ENCODE measurements around the gene RHBDL1. TPM values are rescaled to one million over a fixed set of nuclear protein-coding genes. Genes with fewer than 3 reads are reported as not detected.

The RHBDL1 gene
- total RNA-seq, 1 experiment from 2014 or later, result 12.7 TPM

- Histone ChIP-seq H2AFZ (ENCODE audit: low read depth, low read length, poor library complexity, severe bottlenecking) (no peak overlapping the region), H3K9ac (ENCODE audit: low read length) (peak overlapping the region; percentile 98), H3K4me3 (replicated peaks in 1 of 2; ENCODE audit: low read depth in 1 of 2, low read length in 2 of 2) (peak overlapping the region; percentile 82 to 87), H3K79me2 (ENCODE audit: insufficient read depth, low read length) (peaks cover 25% of the 10 kb centered on the region), H3K27me3 (ENCODE audit: insufficient read depth, low read length) (no peaks in the 10 kb centered on the region), H3K9me3 (ENCODE audit: control insufficient read depth in 1 of 2, insufficient read depth in 1 of 2, low read depth in 1 of 2, low read length in 2 of 2) (no peaks in the 10 kb centered on the region), H3K9me2 (ENCODE audit: insufficient read depth) (no peaks in the 10 kb centered on the region), H4K20me1 (ENCODE audit: insufficient read depth) (peaks cover 3% of the 10 kb centered on the region; the same call in 1 of the 2 replicates), H3K36me3 (ENCODE audit: control insufficient read depth in 1 of 2, insufficient read depth in 2 of 2, low read length in 2 of 2) (no peaks in the 10 kb centered on the region), H3K27ac (ENCODE audit: low read depth, low read length) (peak overlapping the region; percentile 100), H3K4me2 (ENCODE audit: low read length) (peak overlapping the region; percentile 80), H3K4me1 (ENCODE audit: control insufficient read depth in 1 of 2, insufficient read depth in 2 of 2, low read length in 2 of 2) (peaks cover 29 to 65% of the 10 kb centered on the region in 2 experiments)
- ChIA-PET POLR2A (interaction anchor here (1.0 to 1.4 kb wide), 6 partner anchors 8 to 40 kb away, joined by 3 to 7 read pairs (median 5); partner anchors contain the start of genes CIAO3 and MSLN), RAD21 (ENCODE audit: low non-redundant PET in 1 of 2, low total read pairs in 2 of 2, uncharacterized antibody in 2 of 2, unreplicated experiment in 2 of 2) (interaction anchor here in 1 of 2 experiments (1.0 to 1.1 kb wide), 2 partner anchors 65 to 68 kb away, joined by 3 read pairs; partner anchors contain the start of genes CHTF18 and RPUSD1), CTCF (interaction anchor here (0.6 to 2.6 kb wide), 10 partner anchors 8 to 328 kb away, joined by 3 to 11 read pairs (median 6); partner anchors contain the start of genes CHTF18, MSLN and RPUSD1)
- no peak for TF ChIP-seq RAD21 (IDR thresholded peaks at IDR 0.05; ENCODE audit: low read depth)
- no peak for TF ChIP-seq FOSL1 (IDR thresholded peaks at IDR 0.05; ENCODE audit: low read depth)
- no peak for TF ChIP-seq ATF3 (IDR thresholded peaks at IDR 0.05)
- no peak for TF ChIP-seq SRF (IDR thresholded peaks at IDR 0.05; ENCODE audit: low read depth)
- TF ChIP-seq CBX3 (IDR thresholded peaks at IDR 0.05; ENCODE audit: low read depth), result no peak
- no peak for TF ChIP-seq POLR2A (IDR thresholded peaks at IDR 0.05; ENCODE audit: borderline replicate concordance, extremely low read depth, insufficient read depth, insufficient read length)
- TF ChIP-seq SP1 (IDR thresholded peaks at IDR 0.05; ENCODE audit: low read depth), result no peak
- TF ChIP-seq POLR2AphosphoS5 (IDR thresholded peaks at IDR 0.05; ENCODE audit: low read depth, low read length), result 0 out of 2 replicates have a peak, but pooled peaks have one; percentile 7
- no peak for TF ChIP-seq EZH2phosphoT487 (IDR thresholded peaks at IDR 0.05; ENCODE audit: borderline replicate concordance)
- no peak for TF ChIP-seq EGR1 (IDR thresholded peaks at IDR 0.05; ENCODE audit: low read depth)
- no peak for TF ChIP-seq ZBTB33 (IDR thresholded peaks at IDR 0.05; ENCODE audit: extremely low read depth, insufficient replicate concordance, low read length)
- TF ChIP-seq ZNF274 (IDR thresholded peaks at IDR 0.05; ENCODE audit: low read depth, low read length), result no peak
- no peak for TF ChIP-seq SIN3A (IDR thresholded peaks at IDR 0.05; ENCODE audit: low read depth)
- TF ChIP-seq ELF1 (IDR thresholded peaks at IDR 0.05; ENCODE audit: borderline replicate concordance, low read depth), result no peak
- peak in 1 of 3 experiments; percentile 29; a peak in 1 of 6 replicates for TF ChIP-seq CTCF (IDR thresholded peaks at IDR 0.05 in 2 of 3, conservative IDR thresholded peaks at IDR 0.05 in 1 of 3; ENCODE audit: borderline replicate concordance in 1 of 3, insufficient read depth in 1 of 3, low read depth in 2 of 3, low read length in 2 of 3)
- no peak for TF ChIP-seq ZFX (IDR thresholded peaks at IDR 0.05)
- TF ChIP-seq JUND (IDR thresholded peaks at IDR 0.05), result no peak
- TF ChIP-seq YY1 (IDR thresholded peaks at IDR 0.05; ENCODE audit: extremely low read depth, insufficient replicate concordance, low read depth, low read length), result peak; percentile 34
- TF ChIP-seq TCF7L2 (IDR thresholded peaks at IDR 0.05; ENCODE audit: borderline replicate concordance, extremely low read depth, insufficient read depth, insufficient read length), result no peak
- BruUV-seq (replicated peaks), result no TSS peak
- ATAC-seq (peak; percentile 47), DNase-seq (ENCODE audit: low read depth, low spot score) (no peak)
- intact Hi-C loops (cut with micrococcal nuclease), result no loop called here
Observed at GRCh38 chr16:720447-720989, 45.0 kb downstream of the RHBDL1 start.

Data from HCT116 (cell line).